ENCODE results near the gene PMPCB.

PMPCB gene

GRCh38 chr7:103336761-103337160 lies 39.5 kb downstream of the PMPCB start:
- DNase-seq = no peak

DNA sequence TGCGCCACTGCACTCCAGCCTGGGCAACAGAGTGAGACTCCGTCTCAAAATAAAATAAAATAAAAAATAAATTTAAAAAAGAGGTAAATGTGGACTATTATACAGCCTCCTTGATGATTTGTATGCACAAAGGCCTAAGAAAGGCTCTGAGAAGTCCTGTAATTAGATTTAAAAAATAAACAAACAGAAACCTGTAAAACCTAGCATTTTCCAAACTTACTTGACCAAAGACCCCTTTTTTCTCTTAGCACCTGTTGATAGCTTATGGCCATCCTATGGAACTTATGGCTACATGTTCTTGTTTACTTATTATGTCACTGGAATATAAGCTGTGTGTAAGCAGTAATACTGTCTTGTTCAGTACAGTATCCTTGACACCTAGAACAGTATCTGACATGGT lies 41.6 kb downstream of the PMPCB start:
- DNase-seq = no peak

DNA sequence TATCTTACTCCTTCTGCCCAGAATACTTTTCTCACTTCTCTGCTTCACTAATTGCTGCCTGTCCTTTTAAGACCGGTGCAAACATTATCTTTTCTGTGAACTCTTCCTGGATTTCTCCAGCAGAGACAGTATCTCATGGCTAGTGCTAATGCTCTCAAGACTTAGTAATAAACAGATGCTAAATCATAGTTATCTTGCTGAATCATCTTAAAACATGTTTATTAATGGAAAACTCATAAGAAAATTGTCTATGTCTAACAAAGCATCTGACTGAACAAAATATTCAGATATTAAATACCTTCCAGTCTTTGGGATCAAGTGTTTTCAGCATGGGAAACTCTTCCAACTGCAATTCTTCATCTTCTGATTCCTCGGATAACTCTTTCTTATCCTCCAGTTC lies 44.2 kb downstream of the PMPCB start:
- no peak for DNase-seq

- no peak for DNase-seq
Observed at GRCh38 chr7:103343332-103343731, 46.1 kb downstream of the PMPCB start.

DNA sequence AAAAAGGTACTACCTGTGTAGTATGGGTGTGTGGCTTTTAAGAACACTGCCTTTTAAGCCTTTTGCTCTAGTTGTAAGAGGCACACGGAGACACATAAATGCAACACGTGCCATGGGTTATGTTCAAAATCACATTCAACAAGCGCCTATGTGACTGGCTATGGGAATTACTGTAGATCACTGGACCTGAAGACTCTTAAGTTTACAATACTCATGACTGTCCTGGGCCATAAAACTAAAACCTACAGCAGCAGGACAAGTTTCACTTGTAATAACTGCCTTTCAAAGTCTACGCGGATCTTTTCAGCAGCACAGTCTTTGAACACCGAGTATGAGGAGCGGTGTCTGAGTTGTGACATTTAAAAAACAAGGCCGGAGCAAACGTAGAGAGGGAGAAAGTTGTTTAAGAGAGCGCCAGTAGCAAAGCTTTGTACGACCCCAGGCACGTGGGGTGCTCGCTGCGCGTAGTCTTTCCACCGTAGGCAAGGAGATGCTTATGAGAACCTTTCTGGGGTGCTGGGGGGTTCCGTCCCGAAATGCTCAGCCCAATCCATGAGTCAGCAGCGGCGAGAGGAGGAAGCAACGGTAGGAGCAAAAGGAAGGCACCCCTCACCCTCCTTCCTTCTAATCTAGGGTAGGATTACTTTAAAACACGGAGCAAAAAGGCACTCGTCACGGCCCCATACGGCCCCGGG lies 46.7 kb downstream of the PMPCB start:
- no peak for DNase-seq

DNA sequence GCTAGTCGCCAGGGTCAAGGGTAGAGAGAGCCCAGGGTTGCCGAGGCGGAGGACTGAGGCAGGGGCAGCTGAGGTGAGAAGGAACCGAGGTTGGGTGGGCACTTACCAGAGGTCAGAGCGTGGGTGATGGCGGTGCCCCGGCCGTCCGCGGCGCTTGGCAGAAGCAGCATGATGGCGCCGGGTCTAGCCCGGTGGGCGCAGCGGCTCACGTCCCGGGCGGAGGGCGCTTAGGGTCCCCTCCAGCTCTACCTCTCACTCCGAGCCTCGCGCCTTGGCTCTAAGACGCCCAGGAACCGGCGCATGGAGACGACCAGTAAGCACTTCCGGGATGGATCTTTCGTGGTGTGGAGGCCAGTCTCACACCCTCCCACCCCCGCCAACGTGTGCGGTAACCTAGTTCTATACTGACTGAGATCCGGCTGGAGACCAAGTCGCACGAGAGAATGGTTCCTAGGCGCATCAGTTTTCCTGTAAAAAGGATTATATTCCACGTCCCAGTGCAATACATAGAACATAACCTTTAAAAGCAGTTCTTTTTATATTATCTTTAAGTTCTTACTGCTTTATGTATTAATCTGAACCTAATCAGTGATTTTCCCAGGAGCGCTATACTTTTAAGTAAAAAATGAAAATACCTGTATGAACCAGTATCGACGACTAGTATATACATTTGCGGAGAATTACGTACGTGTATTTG lies 47.4 kb downstream of the PMPCB start, which contains the start of gene DNAJC2:
Gene DNAJC2, minus strand, starts transcription at position 315 of the 697 bp plus-strand sequence. Its CDS starts 145 bp downstream, at position 170.
- DNase-seq = peak; percentile 80

DNA sequence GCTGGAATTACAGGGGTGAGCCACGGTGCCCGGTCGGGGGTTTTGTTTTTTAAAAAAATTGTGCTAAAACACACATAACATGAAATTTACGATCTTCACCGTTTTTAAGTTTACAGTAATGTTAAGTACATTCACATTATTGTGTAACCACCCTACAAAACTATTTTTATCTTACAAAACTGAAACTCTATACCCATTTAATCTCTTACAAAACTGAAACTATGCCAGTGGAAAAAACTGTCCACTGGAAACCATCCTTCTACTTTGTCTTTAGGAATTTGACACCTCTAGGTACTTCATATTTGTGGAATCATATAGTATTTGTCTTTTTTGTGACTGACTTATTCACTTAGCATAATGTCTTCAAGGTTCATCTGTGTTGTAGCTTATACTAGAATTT lies 49.2 kb downstream of the PMPCB start:
- no peak for DNase-seq

GRCh38 chr7:103347507-103348267 lies 50.5 kb downstream of the PMPCB start, which contains the start of gene PSMC2:
Gene PSMC2, plus strand, starts transcription at chr7:103347643. Its CDS starts 69 bp downstream, at chr7:103347712.
- peak; percentile 72 for DNase-seq

DNA sequence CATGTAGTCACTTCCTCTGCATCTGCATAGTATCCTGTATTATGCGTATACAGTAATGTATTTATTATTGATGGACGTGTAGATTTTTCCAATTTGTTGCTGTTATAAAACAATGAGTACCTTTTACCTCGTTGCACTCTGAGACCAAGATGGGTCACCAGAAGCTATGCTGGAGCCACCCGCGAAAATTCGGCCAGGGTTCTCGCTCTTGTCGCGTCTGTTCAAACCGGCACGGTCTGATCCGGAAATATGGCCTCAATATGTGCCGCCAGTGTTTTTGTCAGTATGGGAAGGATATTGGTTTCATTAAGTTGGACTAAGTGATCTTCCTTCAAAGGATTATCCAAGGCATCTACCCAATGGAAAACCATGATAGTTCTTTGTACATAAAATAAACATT lies 51.2 kb downstream of the PMPCB start:
- no peak for DNase-seq

- no peak for DNase-seq
Observed at GRCh38 chr7:103348959-103349358, 51.7 kb downstream of the PMPCB start.

- no peak for DNase-seq
Observed at GRCh38 chr7:103349805-103350204, 52.6 kb downstream of the PMPCB start.

Measured in activated CD4-positive, CD25-positive, alpha-beta regulatory T cell treated with anti-CD3 and anti-CD28 coated beads, Interleukin-2, amount 50 U/mL, for 72 hours (primary cell).